Stimulated activated CD8-positive, alpha-beta memory T cell treated with anti-CD3 and anti-CD28 coated beads, Interleukin-7, amount 100 ng/mL, for 1 hour (primary cell): ENCODE measurements around the gene ACIN1.
"Not testable (repeated sequence)": the region's sequence is repeated elsewhere in the genome, so short reads cannot be mapped to it uniquely, and the experiment has no call there.

Experiments used
- DNase-seq, 2 donors: peaks; one replicate each; pipeline ENCODE4 v3.0.0-alpha.2; 2020; ENCODE audit warnings: low read depth in 2 of 2

Gene ACIN1

DNA sequence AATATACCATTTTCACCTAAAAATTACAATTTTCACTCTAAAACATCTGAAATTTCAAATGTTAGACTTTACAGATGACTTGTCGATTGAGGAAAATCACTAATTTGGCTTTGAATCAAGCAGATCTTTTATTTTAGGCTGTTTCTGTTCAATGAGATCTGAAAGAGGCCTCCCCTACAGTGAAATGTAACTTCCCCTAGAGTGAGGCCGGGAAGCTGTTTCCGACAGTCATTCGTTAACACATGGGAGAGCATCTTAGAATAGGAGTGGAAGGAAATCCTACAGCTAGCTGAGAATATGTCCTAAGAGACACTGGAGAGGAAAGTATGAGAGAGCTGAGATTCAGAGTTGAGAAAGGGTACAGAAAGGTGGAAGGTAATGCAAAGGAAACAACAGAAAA is 79.3 kb downstream of the ACIN1 start:
- DNase-seq, result no peak

DNA sequence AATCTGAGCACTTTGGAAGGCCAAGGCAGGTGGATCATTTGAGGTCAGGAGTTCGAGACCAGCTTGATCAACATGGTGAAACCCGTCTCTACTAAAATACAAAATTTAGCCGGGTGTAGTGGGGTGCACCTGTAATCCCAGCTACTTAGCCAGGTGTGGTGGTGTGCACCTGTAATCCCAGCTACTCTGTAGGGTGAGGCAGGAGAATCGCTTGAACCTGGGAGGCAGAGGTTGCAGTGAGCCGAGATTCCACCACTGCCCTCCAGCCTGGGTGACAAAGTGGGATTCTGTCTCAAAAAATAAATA is 81.2 kb downstream of the ACIN1 start:
- not testable (repeated sequence) for DNase-seq

DNA sequence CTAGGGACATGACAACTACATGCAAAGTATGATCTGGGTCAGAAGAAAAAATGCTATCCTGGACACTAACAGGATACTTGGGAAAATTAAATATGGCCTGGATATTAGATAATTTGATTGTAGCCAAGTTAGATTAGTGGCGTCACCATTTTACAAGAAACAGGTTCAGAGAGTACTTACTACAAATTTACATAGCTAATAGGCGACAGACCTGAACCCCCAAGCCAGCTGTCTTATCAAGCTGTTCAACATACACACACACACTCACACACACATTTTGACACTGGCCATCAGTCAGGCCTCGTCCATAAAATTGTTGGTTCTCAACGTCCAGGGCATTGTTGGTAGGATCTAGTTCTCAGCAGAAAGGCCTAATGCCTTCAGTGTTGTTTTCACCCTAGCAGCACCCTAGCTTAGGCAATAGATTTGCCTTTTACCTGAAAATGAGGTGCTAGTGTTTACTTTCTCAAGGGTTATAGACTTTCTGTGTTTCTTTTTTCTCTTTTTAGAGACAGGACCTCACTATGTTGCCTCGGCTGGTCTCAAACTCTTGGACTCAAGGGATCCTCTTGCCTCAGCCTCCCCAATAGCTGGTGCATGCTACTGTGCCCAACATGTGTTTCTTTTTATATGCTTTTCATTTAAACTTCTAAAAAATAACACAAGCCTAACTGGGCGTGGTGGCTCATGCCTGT is 81.7 kb downstream of the ACIN1 start:
- DNase-seq, result no peak

- DNase-seq, result peak; percentile 54 to 57
Observed at GRCh38 chr14:23009939-23010726, 84.8 kb downstream of the ACIN1 start, which contains the start of gene C14orf93. Gene C14orf93, minus strand, starts transcription at chr14:23010143. Its CDS starts 11,120 bp downstream, at chr14:22999023.

DNA sequence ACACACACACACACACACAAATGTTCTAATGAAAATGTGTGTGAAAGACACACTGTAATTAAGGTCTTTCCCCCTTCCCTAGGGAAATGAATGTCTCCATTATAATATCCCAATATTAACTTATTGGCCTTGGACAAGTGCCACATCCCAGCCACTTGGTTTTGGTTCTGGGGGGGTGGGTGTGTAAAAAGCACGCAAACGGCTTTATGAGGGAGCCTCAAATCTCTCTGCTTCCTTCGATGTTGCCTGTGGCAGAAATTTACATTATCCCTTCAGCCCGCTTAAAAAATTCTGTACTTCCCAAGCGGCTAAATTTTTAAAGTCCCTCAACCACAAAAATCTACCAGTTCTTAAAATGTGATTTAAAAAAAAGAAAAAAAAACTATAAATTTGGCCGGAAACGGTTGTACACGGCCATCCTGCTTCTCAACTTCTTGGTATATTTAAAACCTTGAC is 85.4 kb downstream of the ACIN1 start:
- no peak for DNase-seq

DNA sequence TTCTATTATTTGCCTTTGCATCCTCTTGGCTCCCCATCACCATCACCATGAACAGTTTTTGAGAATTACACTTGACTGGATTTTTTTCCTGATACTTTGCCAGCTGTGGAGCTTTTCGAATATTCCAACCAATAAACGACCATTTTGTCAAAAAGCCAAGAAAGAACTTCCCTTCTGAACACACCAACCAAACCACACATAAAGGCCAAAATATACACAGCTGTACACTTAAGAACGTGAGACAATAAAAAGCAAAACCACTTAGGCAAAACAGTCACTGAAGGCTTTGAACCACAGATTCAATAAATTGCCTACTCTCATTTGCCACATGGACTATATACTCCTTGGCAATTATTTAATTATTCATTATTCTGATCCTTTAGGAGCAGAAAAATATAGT is 86.1 kb downstream of the ACIN1 start:
- no peak for DNase-seq
